ENCODE data around the gene STAT5A.

- no peak for TF ChIP-seq POLR2A (IDR thresholded peaks at IDR 0.05)
- no peak for TF ChIP-seq CTCF (IDR thresholded peaks at IDR 0.05)
These were observed 57.2 kb downstream of the STAT5A start for GRCh38 chr17:42345396-42346073.
